Left hindlimb (tissue), 1 donor: ENCODE measurements around the gene NCAPG2.

Experiments
- DNase-seq: peaks from one replicate; pipeline ENCODE4 v3.0.0-alpha.2; 2018

Gene NCAPG2

GRCh38 chr7:158588878-158589442, 115.6 kb downstream of the NCAPG2 start:
- DNase-seq: no peak

GRCh38 chr7:158588085-158588877, 116.3 kb downstream of the NCAPG2 start:
- no peak for DNase-seq

GRCh38 chr7:158587162-158588084, 117.2 kb downstream of the NCAPG2 start, which contains the start of gene PTPRN2:
TSS of gene PTPRN2 (minus strand) at chr7:158587823.
- peak; percentile 80 for DNase-seq

- no peak for DNase-seq
Measured at GRCh38 chr7:158586499-158587161, 118.0 kb downstream of the NCAPG2 start.

GRCh38 chr7:158585721-158586498, 118.7 kb downstream of the NCAPG2 start:
- no peak for DNase-seq

- DNase-seq: no peak
Measured at GRCh38 chr7:158584407-158584806, 120.2 kb downstream of the NCAPG2 start.

- DNase-seq: no peak
Measured at GRCh38 chr7:158583810-158584209, 120.8 kb downstream of the NCAPG2 start.

- no peak for DNase-seq
Measured at GRCh38 chr7:158583143-158583542, 121.5 kb downstream of the NCAPG2 start.

GRCh38 chr7:158582089-158582456, 122.5 kb downstream of the NCAPG2 start:
- DNase-seq: no peak

- DNase-seq: no peak
Measured at GRCh38 chr7:158581440-158582088, 123.0 kb downstream of the NCAPG2 start.
